NB4 (cell line): Measurements from ENCODE around the gene CLIC5.

Experiments used
- DNase-seq: peaks from one replicate; pipeline ENCODE4 v3.0.0; 2010; ENCODE audit warnings: low read depth
- H3K4me3 ChIP-seq: one replicate; pipeline ENCODE4 v1.5.1; 2011; ENCODE audit warnings: mild to moderate bottlenecking, low read depth, low read length, moderate library complexity
- MYC ChIP-seq: IDR thresholded peaks from 2 replicates; pipeline ENCODE4 v1.6.1; 2011; ENCODE audit warnings: low read depth, low read length
- POLR2A ChIP-seq: IDR thresholded peaks from 2 replicates; pipeline ENCODE4 v1.6.1; 2011; ENCODE audit warnings: mild to moderate bottlenecking; ENCODE audit not compliant: insufficient read length; ENCODE audit errors: extremely low read depth
- TF ChIP-seq, protein P1 (sequence below): IDR thresholded peaks from 2 replicates; pipeline ENCODE4 v1.6.1; 2011; ENCODE audit warnings: low read depth, low read length
- TF ChIP-seq, protein P2 (sequence below): IDR thresholded peaks from one replicate; pipeline ENCODE4 v1.5.1; 2012; ENCODE audit warnings: low read depth, low read length

Gene CLIC5

DNA sequence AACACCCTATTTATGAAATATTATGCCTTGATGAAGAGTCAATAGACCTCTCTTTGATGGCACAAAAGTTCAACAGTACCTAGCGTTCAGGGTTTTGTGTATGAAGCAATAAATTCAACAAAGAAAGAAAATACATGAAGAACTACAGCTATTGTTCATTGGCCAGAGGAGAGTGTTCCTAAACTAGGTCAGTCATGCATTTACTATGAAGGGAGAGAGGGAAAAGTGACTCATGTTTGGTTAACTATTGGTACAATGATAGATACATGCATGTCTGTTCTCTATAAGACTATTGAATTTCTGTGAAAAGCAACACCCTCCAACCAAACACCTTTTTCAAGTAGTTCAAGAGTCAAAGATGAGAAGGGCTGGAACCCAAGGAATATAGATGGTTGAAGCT is 50.7 kb downstream of the CLIC5 start:
- H3K4me3 ChIP-seq = no peak overlapping the region
- TF ChIP-seq, protein P1, sequence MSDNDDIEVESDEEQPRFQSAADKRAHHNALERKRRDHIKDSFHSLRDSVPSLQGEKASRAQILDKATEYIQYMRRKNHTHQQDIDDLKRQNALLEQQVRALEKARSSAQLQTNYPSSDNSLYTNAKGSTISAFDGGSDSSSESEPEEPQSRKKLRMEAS = no peak
- TF ChIP-seq, protein P2, sequence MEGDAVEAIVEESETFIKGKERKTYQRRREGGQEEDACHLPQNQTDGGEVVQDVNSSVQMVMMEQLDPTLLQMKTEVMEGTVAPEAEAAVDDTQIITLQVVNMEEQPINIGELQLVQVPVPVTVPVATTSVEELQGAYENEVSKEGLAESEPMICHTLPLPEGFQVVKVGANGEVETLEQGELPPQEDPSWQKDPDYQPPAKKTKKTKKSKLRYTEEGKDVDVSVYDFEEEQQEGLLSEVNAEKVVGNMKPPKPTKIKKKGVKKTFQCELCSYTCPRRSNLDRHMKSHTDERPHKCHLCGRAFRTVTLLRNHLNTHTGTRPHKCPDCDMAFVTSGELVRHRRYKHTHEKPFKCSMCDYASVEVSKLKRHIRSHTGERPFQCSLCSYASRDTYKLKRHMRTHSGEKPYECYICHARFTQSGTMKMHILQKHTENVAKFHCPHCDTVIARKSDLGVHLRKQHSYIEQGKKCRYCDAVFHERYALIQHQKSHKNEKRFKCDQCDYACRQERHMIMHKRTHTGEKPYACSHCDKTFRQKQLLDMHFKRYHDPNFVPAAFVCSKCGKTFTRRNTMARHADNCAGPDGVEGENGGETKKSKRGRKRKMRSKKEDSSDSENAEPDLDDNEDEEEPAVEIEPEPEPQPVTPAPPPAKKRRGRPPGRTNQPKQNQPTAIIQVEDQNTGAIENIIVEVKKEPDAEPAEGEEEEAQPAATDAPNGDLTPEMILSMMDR = no peak
- TF ChIP-seq POLR2A = no peak
- no peak for TF ChIP-seq MYC
- DNase-seq = no peak

DNA sequence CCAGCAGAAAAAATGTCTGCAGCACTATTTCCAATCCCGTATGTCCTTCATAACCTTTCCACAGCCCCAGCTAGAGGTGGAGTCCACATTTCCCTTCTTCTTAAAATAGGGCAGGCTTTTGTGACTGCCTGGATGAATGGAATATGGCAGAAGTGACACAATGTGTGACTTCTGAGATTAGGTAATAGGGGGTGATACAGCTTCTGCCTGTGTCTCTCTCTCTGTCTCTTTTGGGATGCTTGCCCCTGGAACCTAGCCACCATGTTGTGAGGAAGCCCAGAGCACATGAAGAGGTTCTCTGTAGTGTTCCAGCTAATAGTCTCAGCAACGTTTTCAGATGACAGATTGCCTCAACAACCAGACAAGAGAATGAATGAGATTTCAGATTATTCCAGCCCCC is 51.4 kb downstream of the CLIC5 start:
- TF ChIP-seq, protein P1 = no peak
- no peak for TF ChIP-seq MYC
- TF ChIP-seq, protein P2 = no peak
- TF ChIP-seq POLR2A = no peak
- no peak overlapping the region for H3K4me3 ChIP-seq
- no peak for DNase-seq

DNA sequence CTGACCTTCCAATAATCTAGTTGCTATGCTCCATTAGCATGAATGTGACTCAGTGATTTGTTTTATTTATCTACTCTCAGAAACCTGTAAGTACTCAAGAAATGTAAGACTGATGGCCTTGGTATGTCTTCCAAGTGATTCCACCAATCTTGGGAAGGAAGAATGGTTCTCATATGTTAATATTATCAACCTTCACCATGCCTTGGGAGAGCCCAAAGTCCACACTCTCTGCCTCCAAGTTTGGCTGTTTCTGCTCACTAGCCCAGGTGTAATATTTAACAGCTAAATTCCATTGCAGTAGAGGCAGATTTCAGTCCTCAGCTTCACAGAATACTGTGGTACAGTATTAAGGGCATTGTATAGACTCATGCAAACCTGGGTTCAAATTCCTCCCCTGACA is 51.8 kb downstream of the CLIC5 start:
- TF ChIP-seq POLR2A = no peak
- TF ChIP-seq, protein P1 = no peak
- TF ChIP-seq, protein P2 = no peak
- no peak for TF ChIP-seq MYC
- H3K4me3 ChIP-seq = no peak overlapping the region
- DNase-seq = no peak

DNA sequence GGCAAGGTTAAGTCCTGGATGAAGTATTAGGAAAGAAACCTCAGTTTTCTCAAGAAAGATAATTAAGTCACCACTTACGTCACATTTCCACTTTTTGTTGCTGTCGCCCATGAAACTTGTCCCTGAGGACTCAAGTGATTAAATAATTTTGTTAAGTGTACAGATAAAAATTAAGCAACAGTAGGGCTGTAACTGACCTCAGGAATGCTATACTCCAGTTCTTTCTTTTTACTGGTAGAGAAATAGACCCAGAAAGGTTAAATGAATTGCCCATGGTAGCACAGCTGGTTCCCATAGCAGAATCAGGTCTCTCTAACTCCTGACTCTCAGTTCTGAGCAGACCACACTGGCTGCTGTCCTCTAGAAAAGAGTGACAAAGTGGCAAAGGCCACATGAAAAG is 54.5 kb downstream of the CLIC5 start:
- no peak for DNase-seq
- TF ChIP-seq MYC (no peak), POLR2A (no peak)
- TF ChIP-seq, protein P1 = no peak
- TF ChIP-seq, protein P2 = no peak
- H3K4me3 ChIP-seq = no peak overlapping the region

DNA sequence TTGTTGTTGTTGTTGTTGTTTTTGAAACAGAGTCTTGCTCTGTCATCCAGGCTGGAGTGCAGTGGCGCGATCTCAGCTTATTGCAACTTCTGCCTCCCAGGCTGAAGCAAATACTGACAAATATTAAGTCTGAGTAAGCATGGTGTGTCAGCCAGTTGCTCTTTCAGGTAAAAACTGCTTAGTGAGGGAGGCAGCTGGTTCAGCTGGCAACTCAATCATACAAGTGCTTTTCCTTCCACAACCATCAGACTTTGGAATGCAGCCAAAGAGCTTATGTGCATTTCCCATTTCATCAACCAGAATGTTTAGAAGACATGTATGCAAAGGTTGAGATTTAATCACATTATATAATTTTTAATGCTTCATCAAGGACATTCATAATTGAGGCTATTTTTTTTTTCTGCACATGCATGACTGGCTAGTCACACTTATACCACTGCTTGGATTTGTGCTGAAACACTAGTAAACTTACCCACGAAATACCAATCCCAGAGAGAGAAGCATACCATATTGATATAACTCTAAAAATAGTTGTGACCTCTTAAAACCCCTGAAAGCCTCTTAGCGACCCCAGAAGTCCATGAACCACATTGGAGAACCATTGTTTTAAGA is 56.0 kb downstream of the CLIC5 start:
- no peak overlapping the region for H3K4me3 ChIP-seq
- no peak for DNase-seq
- TF ChIP-seq POLR2A = no peak
- no peak for TF ChIP-seq MYC
- TF ChIP-seq, protein P1 = no peak
- TF ChIP-seq, protein P2 = no peak

DNA sequence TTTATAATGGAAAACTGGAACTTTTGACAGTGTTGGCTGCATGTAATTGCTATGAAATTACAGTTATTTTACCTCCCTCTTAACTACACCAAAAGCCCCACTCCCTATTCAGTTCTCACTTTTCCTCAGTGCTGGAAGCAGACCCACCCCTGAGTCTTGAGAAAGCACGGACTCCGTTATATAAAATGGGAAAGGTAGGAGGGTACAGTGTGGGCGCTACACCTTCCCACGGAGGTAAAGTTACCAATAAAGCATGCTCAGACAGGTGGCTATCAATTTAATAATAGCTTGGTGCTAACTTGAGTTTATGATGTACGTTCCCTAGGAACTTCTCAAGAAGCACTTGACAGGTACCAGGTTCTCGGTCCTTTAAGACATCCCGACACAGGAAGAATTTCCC is 59.0 kb downstream of the CLIC5 start:
- H3K4me3 ChIP-seq = no peak overlapping the region
- DNase-seq = no peak
- TF ChIP-seq, protein P2 = no peak
- TF ChIP-seq POLR2A (no peak), MYC (no peak)
- TF ChIP-seq, protein P1 = no peak
